Psoas muscle (tissue), 8 donors: ENCODE results near the gene CUTA. TPM values are rescaled to one million over a fixed set of nuclear protein-coding genes. Genes with fewer than 3 reads are reported as not detected.
A peak's percentile ranks its signal among the peaks of the same experiment; 100 is the strongest.

ENCODE experiments used
- ATAC-seq, 4 donors: fragments of 200-7000 bp; cut with Tn5 transposase; one replicate each; pipeline ENCODE4 v1.9.1; 2020; ENCODE audit warnings: moderate library complexity in 3 of 4, mild to moderate bottlenecking in 2 of 4
- DNase-seq, 2 donors: peaks; one replicate each; pipeline ENCODE4 v3.0.0-alpha.2; 2020
- H3K27ac ChIP-seq: fragments of 200-600 bp; one replicate; pipeline ENCODE4 v1.8.0; 2022
- H3K27me3 ChIP-seq, 3 donors: fragments of 200-600 bp in 1 of 3; one replicate each; pipeline versions ENCODE4 v1.6.1 to v1.8.0; 2013 to 2022; ENCODE audit warnings: low read length in 2 of 3, mild to moderate bottlenecking in 2 of 3, moderate library complexity in 1 of 3; ENCODE audit not compliant: insufficient read depth in 3 of 3
- H3K36me3 ChIP-seq, 2 donors: fragments of 200-600 bp in 1 of 2; one replicate each; pipeline versions ENCODE4 v1.6.1 to v1.8.0; 2013 to 2022; ENCODE audit warnings: low read depth in 1 of 2, mild to moderate bottlenecking in 1 of 2, moderate library complexity in 1 of 2; ENCODE audit not compliant: insufficient read depth in 1 of 2
- H3K4me1 ChIP-seq: fragments of 200-600 bp; one replicate; pipeline ENCODE4 v1.8.0; 2022
- H3K4me3 ChIP-seq: fragments of 200-600 bp; one replicate; pipeline ENCODE4 v1.8.0; 2022; ENCODE audit warnings: mild to moderate bottlenecking
- H3K9me3 ChIP-seq: fragments of 200-600 bp; one replicate; pipeline ENCODE4 v1.8.0; 2022
- WGBS, 3 donors: extraction: QIAGEN DNeasy Blood & Tissue Kit; methylation state at CpG; one replicate each; pipeline versions ENCODE4 v1.1.6 to v1.1.7; 2013; 5-methylcytosine and 5-hydroxymethylcytosine counted together
- intact Hi-C, 2 donors: fragments of 100-400 bp; cut with DNase I; formaldehyde crosslinking; loops; one replicate each; pipeline versions ENCODE4 v1.11.0 to v1.14.2; 2022
- polyA plus RNA-seq, 3 donors: library from polyadenylated mRNA; stranded (reverse); fragments of 200-250 nt; gene quantifications; one replicate each; pipeline ENCODE4 v1.2.3, GENCODE V29; 2013
- total RNA-seq, 4 donors: library from RNA; stranded (reverse); fragmentation: NEBNext Ultra II Directional in 2 of 4; extraction: Animal tissue kit (Norgen Biotek cat#: 25700) in 2 of 4; gene quantifications; one replicate each; pipeline versions ENCODE4 v1.2.1 to v1.2.4, GENCODE V29; 2021 to 2023
- TF ChIP-seq, protein P1 (sequence below): fragments of 200-600 bp; IDR thresholded peaks from one replicate; pipeline ENCODE4 v1.8.0; 2022; ENCODE audit warnings: antibody characterized with exemption
- donor health status: healthy with polysubstance abuse.
- donor health status: DM: no; HTN: no; CAD: no; lungs with moderate emphysema.
- donor health status: Bipolar disorder and iron deficiency.
- donor health status: healthy.
- donor health status: DM: yes; HTN: yes; CAD: no.
- donor health status: DM: no; HTN: no; CAD: no.
- donor health status: DM: no; HTN: no; CAD: no.
- donor health status: DM: yes; HTN: yes; CAD: no.

CUTA gene
- total and polyA plus RNA-seq, 7 donors: 75.4 to 126 (median 102) TPM

DNA sequence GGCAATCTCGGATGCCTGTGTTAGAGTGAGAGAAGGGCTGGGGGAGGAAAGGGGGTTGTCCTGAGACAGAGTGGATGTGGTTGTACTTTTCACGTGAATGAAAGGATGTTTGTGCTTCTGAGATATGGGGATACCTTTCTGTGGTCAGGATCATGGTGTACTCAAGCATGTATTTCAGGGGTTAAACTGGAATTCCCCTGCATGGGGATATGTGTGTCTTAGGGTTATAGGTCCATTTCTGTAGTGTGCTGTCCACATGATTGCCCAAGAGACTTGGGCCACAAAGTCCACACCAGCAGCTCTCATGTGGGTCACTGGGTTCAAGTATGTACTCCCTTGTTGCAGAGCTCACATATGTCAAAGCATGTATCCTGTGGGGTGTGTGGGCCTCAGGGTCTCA is 12.4 kb upstream of the CUTA start:
- ATAC-seq (no peak), DNase-seq (no peak)
- Histone ChIP-seq H3K9me3 (no peaks in the 10 kb centered on the region), H3K27me3 (no peaks in the 10 kb centered on the region), H3K4me3 (no peak overlapping the region), H3K4me1 (peaks cover 9% of the 10 kb centered on the region), H3K27ac (no peak overlapping the region), H3K36me3 (peaks cover 0 to 1% of the 10 kb centered on the region in 2 donors)
- WGBS, 3 donors: 61 to 71% (median 69%) methylated on average over 2 of the region's 2 CpGs
- intact Hi-C loops: no loop called here
- TF ChIP-seq, protein P1, sequence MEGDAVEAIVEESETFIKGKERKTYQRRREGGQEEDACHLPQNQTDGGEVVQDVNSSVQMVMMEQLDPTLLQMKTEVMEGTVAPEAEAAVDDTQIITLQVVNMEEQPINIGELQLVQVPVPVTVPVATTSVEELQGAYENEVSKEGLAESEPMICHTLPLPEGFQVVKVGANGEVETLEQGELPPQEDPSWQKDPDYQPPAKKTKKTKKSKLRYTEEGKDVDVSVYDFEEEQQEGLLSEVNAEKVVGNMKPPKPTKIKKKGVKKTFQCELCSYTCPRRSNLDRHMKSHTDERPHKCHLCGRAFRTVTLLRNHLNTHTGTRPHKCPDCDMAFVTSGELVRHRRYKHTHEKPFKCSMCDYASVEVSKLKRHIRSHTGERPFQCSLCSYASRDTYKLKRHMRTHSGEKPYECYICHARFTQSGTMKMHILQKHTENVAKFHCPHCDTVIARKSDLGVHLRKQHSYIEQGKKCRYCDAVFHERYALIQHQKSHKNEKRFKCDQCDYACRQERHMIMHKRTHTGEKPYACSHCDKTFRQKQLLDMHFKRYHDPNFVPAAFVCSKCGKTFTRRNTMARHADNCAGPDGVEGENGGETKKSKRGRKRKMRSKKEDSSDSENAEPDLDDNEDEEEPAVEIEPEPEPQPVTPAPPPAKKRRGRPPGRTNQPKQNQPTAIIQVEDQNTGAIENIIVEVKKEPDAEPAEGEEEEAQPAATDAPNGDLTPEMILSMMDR: no peak

DNA sequence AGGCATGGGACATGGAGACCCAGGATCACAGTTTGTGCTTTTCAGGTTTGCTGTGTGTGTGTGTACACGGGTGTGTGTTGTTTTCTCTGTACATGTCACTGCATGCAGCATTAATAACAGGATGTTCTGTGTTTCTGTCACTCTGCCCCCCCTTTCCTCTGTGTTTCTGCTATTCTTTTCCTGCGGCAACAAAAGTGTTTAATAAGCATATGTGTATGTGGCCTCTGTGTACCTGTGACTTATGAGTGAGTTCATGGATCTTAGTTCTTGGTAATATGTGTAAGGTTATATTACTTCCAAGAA is 11.8 kb upstream of the CUTA start:
- Histone ChIP-seq H3K4me1 (peaks cover 15% of the 10 kb centered on the region), H3K9me3 (no peaks in the 10 kb centered on the region), H3K36me3 (no peaks in the 10 kb centered on the region), H3K4me3 (no peak overlapping the region), H3K27me3 (no peaks in the 10 kb centered on the region), H3K27ac (no peak overlapping the region)
- intact Hi-C loops: loop anchor here in 1 of 2 donors (5.0 kb wide), 1 partner anchor 37 kb away; the partner anchor contains the start of gene KIFC1
- TF ChIP-seq, protein P1: no peak
- DNase-seq (no peak), ATAC-seq (no peak)
- WGBS, 3 donors: 33 to 59% (median 50%) methylated on average over 2 of the region's 2 CpGs

DNA sequence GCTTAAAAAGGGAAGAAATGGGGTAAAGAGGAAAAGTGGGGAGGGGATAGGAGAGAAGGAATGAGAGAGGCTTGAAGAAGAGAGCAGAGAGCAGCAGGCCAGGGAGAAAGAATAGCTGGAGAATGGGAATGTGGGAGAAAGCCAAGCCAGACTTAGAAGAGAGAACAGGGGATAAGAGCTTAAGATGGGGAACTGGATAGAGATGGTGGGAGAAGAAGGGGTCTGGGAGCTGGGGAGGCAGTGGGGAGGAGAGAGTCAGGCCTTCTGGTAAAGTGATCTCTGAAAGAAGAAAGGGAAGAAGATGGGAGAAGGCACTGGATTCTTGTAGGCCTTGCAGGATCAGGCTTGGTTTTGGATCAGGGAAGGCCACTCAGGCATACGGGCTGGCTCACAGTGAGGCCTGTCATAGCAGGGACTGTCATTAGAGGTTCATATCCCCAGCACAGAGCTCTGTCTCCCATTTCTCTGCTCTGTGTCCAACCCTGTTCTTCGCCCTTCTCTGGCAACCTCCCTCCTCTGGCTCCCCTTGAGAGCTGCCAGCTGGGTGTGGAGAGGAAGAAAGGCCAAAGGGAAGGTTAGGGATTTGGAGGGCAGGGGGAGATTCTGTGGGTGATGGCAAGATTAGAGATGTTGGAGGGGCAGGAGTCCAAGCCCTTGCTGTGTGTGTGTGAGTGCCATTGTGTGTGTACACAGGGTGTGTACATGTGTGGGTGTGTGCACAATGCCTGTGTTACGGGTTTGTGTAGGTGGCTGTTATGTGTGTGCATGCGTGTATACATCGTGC is 11.3 kb upstream of the CUTA start:
- intact Hi-C loops: loop anchor here in 1 of 2 donors (5.0 kb wide), 1 partner anchor 37 kb away; the partner anchor contains the start of gene KIFC1
- H3K9me3 ChIP-seq: no peaks in the 10 kb centered on the region
- H3K36me3 ChIP-seq: no peaks in the 10 kb centered on the region
- DNase-seq (no peak), ATAC-seq (no peak)
- H3K4me1 ChIP-seq: peaks cover 20% of the 10 kb centered on the region
- TF ChIP-seq, protein P1: no peak
- H3K4me3 ChIP-seq: no peak overlapping the region
- 64 to 68% (median 66%) methylated on average over 5 of the region's 5 CpGs for WGBS, 3 donors
- no peak overlapping the region for H3K27ac ChIP-seq
- H3K27me3 ChIP-seq: no peaks in the 10 kb centered on the region

DNA sequence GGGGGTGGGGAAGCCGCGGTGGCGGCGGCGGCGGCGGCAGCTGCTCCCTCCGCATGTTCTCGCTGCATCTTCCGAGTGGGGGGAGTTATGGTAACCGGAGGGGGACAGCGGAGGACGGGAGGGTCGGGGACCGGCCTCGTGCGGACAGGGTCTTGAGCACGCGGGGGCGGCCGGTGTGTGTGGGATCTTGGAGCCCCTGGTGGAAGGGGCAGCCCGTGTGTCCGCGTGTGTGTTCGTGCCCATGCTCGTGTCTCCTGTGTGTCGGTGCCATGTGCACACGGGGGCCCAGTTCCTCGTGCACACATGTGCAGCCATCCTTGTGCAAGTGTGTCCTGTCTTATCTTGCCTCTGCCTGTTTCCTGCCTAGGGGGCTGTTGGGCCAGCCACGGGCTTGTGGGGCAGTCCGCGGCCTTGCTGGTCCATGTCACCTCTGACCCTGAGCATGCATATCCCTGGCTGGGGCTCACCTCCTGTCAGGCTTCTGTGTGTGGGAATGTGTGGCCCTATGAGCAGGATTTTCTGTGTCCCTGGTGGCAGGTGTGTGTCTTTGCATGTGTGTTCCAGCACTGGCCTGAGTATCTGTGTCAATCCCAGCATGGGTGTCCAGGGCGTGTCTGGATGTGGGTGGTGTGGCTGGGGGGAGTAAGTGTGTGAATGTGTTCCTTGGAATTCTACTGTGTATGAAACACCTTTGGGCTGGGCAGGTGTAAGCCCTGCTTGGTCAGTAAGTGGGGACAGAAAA is 10.5 kb upstream of the CUTA start:
- Histone ChIP-seq H3K27me3 (no peaks in the 10 kb centered on the region), H3K4me1 (peaks cover 18% of the 10 kb centered on the region), H3K9me3 (no peaks in the 10 kb centered on the region), H3K36me3 (no peaks in the 10 kb centered on the region), H3K27ac (peak overlapping the region; percentile 41), H3K4me3 (peak overlapping the region; percentile 73)
- 10 to 21% (median 10%) methylated on average over 19 to 33 of the region's 33 CpGs for WGBS, 3 donors
- intact Hi-C loops: loop anchor here in 1 of 2 donors (5.0 kb wide), 1 partner anchor 36 kb away; the partner anchor contains the start of gene KIFC1
- no peak for DNase-seq
- ATAC-seq: no peak
- TF ChIP-seq, protein P1: no peak
